Breast epithelium (tissue), 3 donors: Measurements from ENCODE around the gene ABTB1.

ENCODE experiments used
- CTCF ChIP-seq, 3 donors: fragments of 450-650 bp; IDR thresholded peaks; one replicate each; pipeline ENCODE4 v1.5.1; 2016 to 2017; ENCODE audit warnings: antibody characterized with exemption in 3 of 3, mild to moderate bottlenecking in 3 of 3, moderate library complexity in 3 of 3
- POLR2A ChIP-seq: fragments of 450-650 bp; IDR thresholded peaks from one replicate; pipeline ENCODE4 v1.6.1; 2016; ENCODE audit warnings: antibody characterized with exemption, mild to moderate bottlenecking, moderate library complexity
- POLR2AphosphoS5 ChIP-seq, 3 donors: sonication (generic); formaldehyde crosslinking; IDR thresholded peaks; one replicate each; pipeline ENCODE4 v1.6.1; 2017; ENCODE audit warnings: antibody characterized with exemption in 3 of 3

DNA sequence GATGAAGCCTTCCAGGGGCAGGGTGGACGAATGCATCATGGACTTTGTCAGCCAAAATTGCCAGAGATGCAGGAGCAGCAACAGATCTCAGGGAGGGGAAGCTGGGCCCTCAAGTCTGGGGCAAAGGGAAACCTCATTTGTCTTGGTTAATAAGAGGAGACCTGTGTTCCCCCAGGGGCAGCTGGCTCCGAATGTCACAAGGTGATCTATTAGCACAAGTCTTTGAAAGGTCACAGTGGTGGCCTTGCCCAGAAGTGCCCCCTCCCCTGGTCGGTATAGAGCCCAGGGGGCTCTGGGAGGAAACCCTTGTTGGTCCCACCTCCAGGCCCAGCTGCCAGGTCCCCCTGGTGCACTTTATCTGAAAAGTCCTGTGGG, 46.2 kb downstream of the ABTB1 start:
- no peak for TF ChIP-seq CTCF (IDR thresholded peaks at IDR 0.05)
- no peak for TF ChIP-seq POLR2A
- TF ChIP-seq POLR2AphosphoS5 (IDR thresholded peaks at IDR 0.05) = no peak
